GM18909 (cell line): ENCODE results near the gene CSF1.

Experiments used
- ATAC-seq: cut with Tn5 transposase; IDR thresholded peaks from one replicate; pipeline ENCODE4 v1.9.1; 2021; ENCODE audit warnings: mild to moderate bottlenecking; ENCODE audit not compliant: unreplicated experiment, poor library complexity

The CSF1 gene

DNA sequence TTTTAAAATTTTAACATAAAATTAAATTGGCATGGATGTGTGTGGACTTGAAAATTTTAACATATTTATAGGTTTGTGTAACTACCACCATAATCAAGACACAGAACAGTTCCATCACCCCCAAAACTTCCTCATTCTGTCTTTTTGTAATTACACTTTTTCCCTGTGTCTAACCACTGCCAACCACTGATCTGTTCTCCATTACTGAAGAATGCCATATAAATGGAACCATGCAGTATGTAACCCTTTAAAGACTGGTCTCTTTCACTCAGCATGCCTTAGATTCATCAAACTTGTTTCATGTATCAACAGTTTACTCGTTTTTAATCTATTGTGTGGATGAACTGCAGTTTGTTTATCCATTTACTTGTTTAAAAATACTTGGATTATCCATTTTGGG, 60.9 kb downstream of the CSF1 start:
- no peak for ATAC-seq

DNA sequence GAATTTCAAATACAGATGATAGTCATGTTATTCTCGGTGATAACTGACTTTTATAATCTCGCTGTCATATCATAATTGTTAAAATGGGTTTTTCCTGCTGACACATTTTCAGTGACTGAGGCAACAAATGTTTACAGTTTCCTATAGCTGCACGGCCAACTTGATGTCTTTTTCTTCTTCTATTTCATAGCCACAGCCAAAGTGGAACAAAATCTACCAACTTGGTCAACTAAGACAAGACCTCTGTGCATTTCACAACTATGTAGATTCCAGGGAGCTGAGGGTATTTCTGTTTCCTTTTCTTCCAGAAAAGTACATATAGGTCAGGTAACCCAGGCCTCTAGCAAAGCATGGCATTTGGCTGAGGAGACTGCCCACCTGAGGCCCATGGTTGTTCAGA, 63.5 kb downstream of the CSF1 start:
- ATAC-seq = no peak

DNA sequence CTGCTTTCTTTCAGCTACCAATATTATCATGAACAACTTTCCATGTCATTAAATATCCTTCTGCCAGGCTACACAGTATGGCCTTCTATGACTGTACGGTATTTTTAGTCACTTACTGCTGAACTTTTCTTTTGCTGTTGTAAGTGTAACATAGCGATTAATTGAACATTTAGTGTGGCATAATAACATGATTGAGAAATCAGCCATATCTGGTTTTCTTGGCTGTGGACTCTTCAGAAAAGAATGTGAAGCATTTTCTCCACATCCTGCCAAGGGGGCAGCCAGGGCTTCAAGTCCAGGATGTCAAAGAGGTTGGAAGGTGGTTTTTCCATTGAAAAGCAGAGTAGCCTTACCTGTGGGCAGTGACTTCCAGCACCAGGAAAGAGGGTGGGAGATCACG, 65.1 kb downstream of the CSF1 start:
- ATAC-seq = no peak

- ATAC-seq = no peak
Observed at GRCh38 chr1:109976762-109977161, 66.1 kb downstream of the CSF1 start.

DNA sequence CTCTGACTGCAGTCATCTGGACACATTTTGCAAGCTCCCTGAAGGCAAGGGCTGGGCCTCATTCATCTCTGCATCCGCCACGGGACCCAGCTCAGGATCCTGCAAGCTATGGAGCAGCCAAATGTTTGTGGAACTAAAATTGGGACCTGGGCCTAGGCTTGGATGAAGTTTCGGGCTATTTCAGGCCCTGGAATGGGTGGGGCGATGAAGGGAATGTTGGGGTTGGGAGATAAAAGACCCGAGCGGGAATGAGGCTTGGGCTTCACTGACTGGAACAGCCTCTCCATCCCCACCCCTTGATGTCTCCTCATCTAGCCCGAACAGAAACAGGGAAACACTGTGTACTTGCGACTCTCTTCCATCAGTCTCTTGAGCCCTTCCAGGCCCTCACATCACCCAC, 66.6 kb downstream of the CSF1 start:
- ATAC-seq = no peak

GRCh38 chr1:109977657-109978378, 67.2 kb downstream of the CSF1 start:
- ATAC-seq = no peak

- ATAC-seq = no peak
Observed at GRCh38 chr1:109978761-109979488, 68.3 kb downstream of the CSF1 start.

DNA sequence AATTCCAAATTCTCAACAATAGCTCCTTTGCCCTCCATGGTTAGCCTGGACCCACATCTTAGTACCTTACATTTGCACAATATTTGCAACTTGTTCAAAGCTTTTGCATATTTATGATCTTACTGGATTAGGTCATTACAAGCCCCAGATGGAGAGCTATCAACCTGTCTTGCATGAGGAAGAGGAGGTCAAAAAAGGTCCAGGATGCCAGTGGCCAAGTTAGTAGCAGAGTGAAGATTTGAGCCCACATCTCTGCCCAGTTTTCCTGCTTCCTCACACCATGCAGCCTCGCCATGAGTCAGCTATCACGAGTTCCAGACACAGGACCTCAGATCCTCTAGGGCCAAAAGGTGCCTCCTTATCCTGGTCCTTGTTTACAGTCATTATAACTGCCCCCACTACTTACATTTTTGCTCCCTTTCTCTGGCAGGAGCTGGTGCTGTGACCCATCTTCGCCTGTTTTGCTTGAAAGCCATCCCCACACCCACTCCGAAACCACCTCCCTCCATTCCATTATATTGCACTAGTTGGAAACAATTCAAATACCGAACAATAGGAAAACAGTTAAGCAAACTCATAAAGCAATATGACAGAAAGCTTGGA, 68.9 kb downstream of the CSF1 start:
- no peak for ATAC-seq
